ENCODE results near the gene ABHD14A. TPM values are rescaled to one million over a fixed set of nuclear protein-coding genes. Genes with fewer than 3 reads are reported as not detected.

The ABHD14A gene
- total RNA-seq, 2 donors from 2014 or later, result 6.6 to 8.9 TPM

DNA sequence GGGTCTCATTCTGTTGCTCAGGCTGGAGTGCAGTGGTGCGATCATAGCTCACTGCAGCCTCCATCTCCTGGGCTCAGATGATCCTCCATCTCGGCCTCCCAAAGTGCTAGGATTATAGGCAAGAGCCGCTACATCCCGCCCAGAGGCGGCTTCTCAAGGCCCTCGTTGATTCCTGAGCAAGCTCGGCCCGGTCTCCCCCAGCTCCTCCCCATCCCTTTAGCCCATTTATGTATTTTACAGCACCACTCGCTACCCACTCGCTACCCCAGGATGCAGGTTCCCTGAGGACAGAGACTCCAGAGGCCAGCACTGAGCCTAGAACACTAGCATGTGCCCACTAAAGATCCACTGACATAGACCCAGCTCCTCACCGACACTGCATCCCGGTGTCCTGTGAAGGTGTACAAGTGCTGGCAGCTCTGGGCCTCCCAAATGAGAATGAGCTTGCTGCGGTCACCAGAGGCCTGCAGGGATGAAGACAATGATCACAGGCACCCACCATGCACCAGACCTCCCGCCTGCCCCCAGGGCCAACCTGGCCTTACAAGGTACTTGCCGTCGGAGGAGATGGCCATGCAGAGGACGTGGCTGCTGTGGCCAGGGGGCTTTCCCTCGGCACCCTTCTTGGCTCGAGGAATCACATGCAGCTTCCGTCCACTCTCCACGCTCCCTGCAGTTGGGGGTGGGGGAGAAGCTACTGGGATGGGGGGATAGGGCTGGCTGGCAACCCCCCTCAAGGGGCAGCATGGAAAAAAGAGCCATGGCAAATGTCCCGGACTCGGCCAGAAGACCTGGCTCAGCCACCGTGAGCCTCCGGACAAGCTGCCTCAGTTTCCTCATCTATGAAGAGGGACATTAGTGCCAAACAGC lies 38.7 kb upstream of the ABHD14A start:
- DNase-seq, result no peak
- Mint-ChIP-seq H3K9me3 (no peaks in the 10 kb centered on the region), H3K36me3 (ENCODE audit: insufficient read depth in 2 of 2) (peaks cover 3 to 11% of the 10 kb centered on the region in 2 donors), H3K27ac (no peak overlapping the region), H3K4me1 (ENCODE audit: low read depth) (peaks cover 30% of the 10 kb centered on the region), H3K4me3 (no peak overlapping the region), H3K27me3 (ENCODE audit: low read depth) (no peaks in the 10 kb centered on the region)
- no peak for ATAC-seq (replicated peaks in 1 of 2)

- no peak overlapping the region for H3K4me3 Mint-ChIP-seq
- DNase-seq (no peak), ATAC-seq (replicated peaks in 1 of 2) (no peak)
- H3K36me3 Mint-ChIP-seq (ENCODE audit: insufficient read depth in 2 of 2), result peaks cover 2 to 11% of the 10 kb centered on the region in 2 donors
- H3K4me1 Mint-ChIP-seq (ENCODE audit: low read depth), result peaks cover 34% of the 10 kb centered on the region
- no peak overlapping the region for H3K27ac Mint-ChIP-seq
- H3K27me3 Mint-ChIP-seq (ENCODE audit: low read depth), result no peaks in the 10 kb centered on the region
- no peaks in the 10 kb centered on the region for H3K9me3 Mint-ChIP-seq
Measured at GRCh38 chr3:51937014-51937413, 37.9 kb upstream of the ABHD14A start.

DNA sequence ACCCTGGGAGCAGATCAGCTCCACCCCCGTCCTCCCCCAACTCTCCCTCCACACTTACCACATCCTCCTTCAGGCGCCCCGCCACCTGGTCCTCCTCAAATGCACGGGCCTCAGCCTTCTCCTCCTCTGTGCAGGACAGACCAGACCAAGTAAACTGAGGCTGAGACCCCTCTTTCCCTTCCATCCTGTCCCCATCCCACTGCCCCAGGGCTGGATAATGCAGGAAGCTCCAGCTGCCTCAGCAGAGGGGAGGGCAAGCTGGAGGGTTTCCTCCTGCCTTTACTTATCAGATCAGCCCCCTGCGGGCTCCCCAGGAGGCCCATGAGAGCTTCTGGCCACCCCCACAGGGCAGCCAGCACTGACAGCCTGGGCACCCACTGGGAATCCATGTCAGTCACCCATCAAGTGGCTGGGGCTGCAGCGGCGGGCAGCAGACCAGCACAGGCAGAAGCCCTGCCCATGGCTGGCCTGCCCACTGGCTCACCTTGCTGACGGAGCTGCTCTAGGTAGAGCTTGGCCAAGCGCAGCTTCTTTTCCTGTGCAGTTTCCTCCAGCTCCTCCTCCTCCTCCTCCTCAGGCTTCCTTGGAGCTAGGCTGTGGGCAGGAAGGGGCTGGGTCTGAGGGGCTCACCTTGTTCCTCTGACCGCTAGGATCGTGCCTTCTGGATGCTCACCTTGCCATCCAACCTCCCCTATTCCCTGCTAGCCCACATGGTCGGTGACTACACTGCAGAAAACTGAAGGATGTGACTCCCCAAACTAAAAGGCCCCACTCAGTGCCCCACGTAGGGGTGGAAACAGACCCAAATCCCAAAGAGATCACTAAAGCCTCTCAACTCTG lies 37.0 kb upstream of the ABHD14A start:
- peaks cover 2 to 11% of the 10 kb centered on the region in 2 donors for H3K36me3 Mint-ChIP-seq (ENCODE audit: insufficient read depth in 2 of 2)
- no peak overlapping the region for H3K27ac Mint-ChIP-seq
- H3K4me3 Mint-ChIP-seq, result no peak overlapping the region
- no peaks in the 10 kb centered on the region for H3K9me3 Mint-ChIP-seq
- no peak for DNase-seq
- no peak for ATAC-seq (replicated peaks in 1 of 2)
- H3K4me1 Mint-ChIP-seq (ENCODE audit: low read depth), result peaks cover 35% of the 10 kb centered on the region
- H3K27me3 Mint-ChIP-seq (ENCODE audit: low read depth), result no peaks in the 10 kb centered on the region

DNA sequence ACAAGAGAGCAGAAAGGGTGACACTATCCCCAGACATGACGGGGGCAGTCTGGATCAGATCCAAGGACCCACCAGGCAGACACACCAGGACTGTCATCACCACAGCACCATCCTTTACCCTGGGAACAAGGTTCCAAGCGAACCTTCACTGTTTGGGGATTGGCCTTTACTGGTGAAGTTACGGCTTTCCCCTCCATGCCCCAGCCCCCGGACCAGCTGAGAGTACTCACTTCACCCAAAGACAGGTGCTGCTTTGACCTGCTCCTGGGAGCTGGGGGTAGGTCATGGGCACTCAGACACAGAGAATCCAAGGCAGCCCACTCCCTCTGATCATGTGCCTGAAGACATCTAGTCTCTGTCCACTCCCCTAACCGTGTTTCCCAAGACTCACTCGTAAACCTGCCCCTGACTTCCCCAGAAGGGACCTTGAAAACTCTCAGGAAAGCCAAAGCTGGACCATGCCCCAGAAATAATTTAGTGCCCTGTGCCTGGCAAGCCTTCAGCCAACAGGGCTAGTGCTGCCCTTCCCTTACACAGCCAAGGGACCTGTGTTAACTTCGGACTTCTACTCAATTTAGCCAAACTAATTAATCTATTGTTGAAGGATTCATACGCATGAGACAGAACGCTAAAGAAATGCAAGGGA lies 36.0 kb upstream of the ABHD14A start:
- DNase-seq (no peak), ATAC-seq (replicated peaks in 1 of 2) (no peak)
- Mint-ChIP-seq H3K36me3 (ENCODE audit: insufficient read depth in 2 of 2) (peaks cover 2 to 11% of the 10 kb centered on the region in 2 donors), H3K4me1 (ENCODE audit: low read depth) (peaks cover 39% of the 10 kb centered on the region), H3K27ac (no peak overlapping the region), H3K9me3 (no peaks in the 10 kb centered on the region), H3K27me3 (ENCODE audit: low read depth) (no peaks in the 10 kb centered on the region), H3K4me3 (peak overlapping the region in 1 of 2 donors; percentile 22)

- no peaks in the 10 kb centered on the region for H3K9me3 Mint-ChIP-seq
- H3K4me1 Mint-ChIP-seq (ENCODE audit: low read depth), result peaks cover 39% of the 10 kb centered on the region
- DNase-seq (no peak), ATAC-seq (replicated peaks in 1 of 2) (no peak)
- H3K4me3 Mint-ChIP-seq, result peak overlapping the region; percentile 69 to 80
- no peaks in the 10 kb centered on the region for H3K27me3 Mint-ChIP-seq (ENCODE audit: low read depth)
- peak overlapping the region; percentile 18 for H3K27ac Mint-ChIP-seq
- H3K36me3 Mint-ChIP-seq (ENCODE audit: insufficient read depth in 2 of 2), result peaks cover 2 to 7% of the 10 kb centered on the region in 2 donors
Measured at GRCh38 chr3:51940648-51941462, 34.0 kb upstream of the ABHD14A start.

GRCh38 chr3:51941463-51941797 lies 33.4 kb upstream of the ABHD14A start:
- Mint-ChIP-seq H3K36me3 (ENCODE audit: insufficient read depth in 2 of 2) (peaks cover 0 to 4% of the 10 kb centered on the region in 2 donors), H3K4me3 (peak overlapping the region; percentile 69 to 80), H3K9me3 (no peaks in the 10 kb centered on the region), H3K4me1 (ENCODE audit: low read depth) (peaks cover 39% of the 10 kb centered on the region), H3K27ac (no peak overlapping the region), H3K27me3 (ENCODE audit: low read depth) (no peaks in the 10 kb centered on the region)
- ATAC-seq (replicated peaks in 1 of 2) (no peak), DNase-seq (no peak)

DNA sequence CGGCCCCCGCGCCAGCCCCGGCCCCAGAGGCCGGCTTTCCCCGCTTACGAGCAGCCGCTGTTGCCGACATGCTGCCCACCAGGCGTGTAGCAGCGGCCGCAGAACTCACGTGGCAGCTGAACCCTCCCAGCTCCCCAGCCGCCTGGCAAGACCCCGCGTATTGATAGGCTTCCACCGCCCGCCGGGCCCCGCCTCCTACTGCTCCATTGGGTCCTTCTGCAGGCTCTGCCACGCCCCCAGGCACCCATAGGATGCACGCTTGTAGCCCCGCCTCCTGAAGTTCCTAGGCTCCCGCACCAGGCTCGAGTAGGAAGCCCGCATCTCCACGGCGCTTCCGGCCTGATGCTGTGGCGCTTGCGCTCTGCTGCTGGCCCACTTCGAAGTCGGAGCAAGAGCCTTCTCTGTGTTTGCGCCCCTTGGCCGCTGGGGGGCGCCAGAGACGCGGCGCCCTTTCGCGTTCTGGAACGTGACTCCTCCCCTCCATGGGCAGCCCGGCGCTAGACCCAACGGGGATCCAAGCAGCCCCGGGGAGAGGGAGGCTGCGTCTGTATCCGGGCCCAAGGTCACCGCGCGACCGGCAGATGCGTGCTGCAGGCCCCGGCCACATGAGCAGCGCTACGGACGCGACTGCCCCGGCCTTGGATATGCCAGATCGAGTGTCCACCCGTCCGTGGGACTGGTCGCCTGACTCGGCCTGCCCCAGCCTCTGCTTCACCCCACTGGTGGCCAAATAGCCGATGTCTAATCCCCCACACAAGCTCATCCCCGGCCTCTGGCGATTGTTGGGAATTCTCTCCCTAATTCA lies 32.9 kb upstream of the ABHD14A start, which contains the start of the genes PARP3 and RRP9:
PARP3 (plus strand) TSS at position 566 of the 805 bp plus-strand sequence. CDS start 993 bp downstream, outside the sequence.
RRP9 (minus strand) TSS at position 107 of the 805 bp plus-strand sequence; CDS start at position 70, 37 bp downstream.
- H3K4me3 Mint-ChIP-seq, result peak within 1 kb of the TSS; percentile 69 to 80
- H3K4me1 Mint-ChIP-seq (ENCODE audit: low read depth), result peaks cover 39% of the 10 kb centered on the region
- DNase-seq (peak; percentile 99 to 100), ATAC-seq (replicated peaks in 1 of 2) (peak; percentile 92 to 95)
- peak within 1 kb of the TSS; percentile 83 for H3K27ac Mint-ChIP-seq
- H3K27me3 Mint-ChIP-seq (ENCODE audit: low read depth), result no peaks in the 10 kb centered on the region
- peaks cover 0 to 4% of the 10 kb centered on the region in 2 donors for H3K36me3 Mint-ChIP-seq (ENCODE audit: insufficient read depth in 2 of 2)
- H3K9me3 Mint-ChIP-seq, result no peaks in the 10 kb centered on the region

DNA sequence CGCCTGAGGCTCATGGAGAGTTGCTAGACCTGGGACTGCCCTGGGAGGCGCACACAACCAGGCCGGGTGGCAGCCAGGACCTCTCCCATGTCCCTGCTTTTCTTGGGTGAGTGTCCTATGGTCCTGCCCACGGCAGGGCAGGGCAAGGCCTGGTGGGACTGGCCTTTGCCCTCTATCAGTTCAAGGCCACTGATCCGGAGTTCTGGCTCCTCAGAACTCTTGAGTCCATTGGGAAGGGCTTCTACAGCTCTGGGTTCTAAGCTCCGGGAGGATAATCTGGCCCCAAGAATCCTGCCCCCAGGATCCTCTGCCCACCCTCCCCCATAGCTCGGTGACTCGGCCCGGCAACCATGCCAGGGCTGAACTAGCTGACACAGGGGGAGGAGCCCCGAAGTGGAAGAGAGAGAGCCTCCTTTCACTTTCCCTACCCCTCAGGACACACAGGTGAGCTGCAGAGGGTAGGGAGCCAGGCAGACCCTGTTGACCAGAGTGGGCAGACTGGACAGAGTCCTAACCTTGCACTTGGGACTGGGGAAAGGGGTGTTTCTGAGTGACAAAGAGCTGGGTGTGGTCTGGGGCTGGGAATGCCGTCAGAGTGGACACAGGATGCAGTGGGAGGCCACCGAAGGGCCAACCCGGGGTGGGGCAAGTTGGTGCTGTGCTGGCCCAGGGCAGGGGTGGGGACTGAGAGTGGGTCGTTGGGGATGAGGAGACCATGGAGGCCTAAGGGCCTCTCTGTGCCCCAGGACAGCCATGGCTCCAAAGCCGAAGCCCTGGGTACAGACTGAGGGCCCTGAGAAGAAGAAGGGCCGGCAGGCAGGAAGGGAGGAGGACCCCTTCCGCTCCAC lies 32.0 kb upstream of the ABHD14A start:
- DNase-seq, result peak; percentile 67 to 68
- ATAC-seq (replicated peaks in 1 of 2), result peak in 1 of 2 donors; percentile 27

DNA sequence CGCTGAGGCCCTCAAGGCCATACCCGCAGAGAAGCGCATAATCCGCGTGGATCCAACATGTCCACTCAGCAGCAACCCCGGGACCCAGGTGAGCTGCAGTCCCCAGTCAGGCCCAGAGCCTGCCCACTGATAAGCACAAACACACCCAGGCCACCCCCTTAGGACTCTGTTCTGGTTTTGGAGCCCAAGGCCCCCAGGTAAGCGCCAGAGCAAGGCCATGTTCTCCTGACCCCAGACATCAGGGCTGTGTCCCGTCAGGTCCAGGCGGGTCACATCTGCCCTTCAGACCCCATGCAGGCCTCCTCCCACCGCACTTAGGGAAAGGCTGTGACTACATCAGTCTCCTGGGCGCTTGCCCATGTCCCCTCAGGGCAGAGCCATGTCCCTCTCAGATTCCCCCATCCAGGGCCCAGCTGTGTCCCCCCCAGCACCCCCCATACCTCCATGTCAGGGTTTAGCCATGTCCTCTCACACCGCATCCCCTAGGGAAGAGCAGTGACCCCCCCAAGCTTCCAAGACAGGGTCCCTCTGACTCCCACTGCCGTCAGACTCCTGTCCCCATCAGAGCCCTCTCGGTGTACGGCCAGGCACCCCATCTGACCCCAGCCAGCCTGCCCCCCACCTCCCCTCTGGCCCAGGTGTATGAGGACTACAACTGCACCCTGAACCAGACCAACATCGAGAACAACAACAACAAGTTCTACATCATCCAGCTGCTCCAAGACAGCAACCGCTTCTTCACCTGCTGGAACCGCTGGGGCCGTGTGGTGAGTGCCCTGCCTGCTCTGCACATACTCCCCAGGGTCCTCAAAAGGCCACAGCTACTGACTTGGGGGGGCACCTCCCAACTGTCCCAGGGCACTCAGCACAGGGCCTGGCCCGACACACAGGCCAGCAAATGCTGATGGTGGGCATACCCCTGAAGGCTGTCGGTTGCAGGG lies 31.1 kb upstream of the ABHD14A start:
- Mint-ChIP-seq H3K4me1 (ENCODE audit: low read depth) (peaks cover 32% of the 10 kb centered on the region), H3K4me3 (no peak overlapping the region), H3K9me3 (no peaks in the 10 kb centered on the region), H3K27ac (no peak overlapping the region), H3K36me3 (ENCODE audit: insufficient read depth in 2 of 2) (no peaks in the 10 kb centered on the region), H3K27me3 (ENCODE audit: low read depth) (no peaks in the 10 kb centered on the region)
- DNase-seq (no peak), ATAC-seq (replicated peaks in 1 of 2) (no peak)

More for the DNA sequence above, 32.0 kb upstream of the ABHD14A start:
- Mint-ChIP-seq H3K4me3 (peak overlapping the region; percentile 69 to 80), H3K27me3 (ENCODE audit: low read depth) (no peaks in the 10 kb centered on the region), H3K4me1 (ENCODE audit: low read depth) (peaks cover 39% of the 10 kb centered on the region), H3K27ac (peak overlapping the region; percentile 83), H3K36me3 (ENCODE audit: insufficient read depth in 2 of 2) (no peaks in the 10 kb centered on the region), H3K9me3 (no peaks in the 10 kb centered on the region)

- Mint-ChIP-seq H3K27ac (no peak overlapping the region), H3K36me3 (ENCODE audit: insufficient read depth in 2 of 2) (no peaks in the 10 kb centered on the region), H3K27me3 (ENCODE audit: low read depth) (no peaks in the 10 kb centered on the region), H3K9me3 (no peaks in the 10 kb centered on the region), H3K4me3 (no peak overlapping the region), H3K4me1 (ENCODE audit: low read depth) (peaks cover 25% of the 10 kb centered on the region)
- DNase-seq (no peak), ATAC-seq (replicated peaks in 1 of 2) (no peak)
Measured at GRCh38 chr3:51944451-51945021, 30.3 kb upstream of the ABHD14A start.
